H9 (cell line): ENCODE results near the gene RBFOX1. TPM values are rescaled to one million over a fixed set of nuclear protein-coding genes. Genes with fewer than 3 reads are reported as not detected.

Experiments used
- DNase-seq: peaks from one replicate; pipeline ENCODE4 v3.0.0-alpha.2; 2017
- H2AFZ ChIP-seq: one replicate; pipeline ENCODE4 v1.6.1; 2013; ENCODE audit warnings: mild to moderate bottlenecking, low read length, control low read depth, moderate library complexity
- H2AK5ac ChIP-seq: 2 replicates; pipeline ENCODE4 v1.6.1; 2013; ENCODE audit warnings: low read length, control low read depth, mixed read lengths; ENCODE audit not compliant: insufficient read length
- H2BK120ac ChIP-seq: one replicate; pipeline ENCODE4 v1.6.1; 2013; ENCODE audit warnings: low read depth, mild to moderate bottlenecking, low read length, control low read depth, inconsistent platforms; ENCODE audit not compliant: poor library complexity, severe bottlenecking
- H2BK12ac ChIP-seq: 2 replicates; pipeline ENCODE4 v1.6.1; 2013; ENCODE audit warnings: low read length, control low read depth, mixed read lengths, low read depth; ENCODE audit not compliant: insufficient read length
- H2BK15ac ChIP-seq: 2 replicates; pipeline ENCODE4 v1.6.1; 2013; ENCODE audit warnings: low read depth, low read length, control low read depth
- H2BK20ac ChIP-seq: one replicate; pipeline ENCODE4 v1.6.1; 2013; ENCODE audit warnings: low read depth, mild to moderate bottlenecking, low read length, control low read depth, inconsistent platforms; ENCODE audit not compliant: poor library complexity, severe bottlenecking
- H2BK5ac ChIP-seq: 2 replicates; pipeline ENCODE4 v1.6.1; 2013; ENCODE audit warnings: low read length, control low read depth, mixed read lengths; ENCODE audit not compliant: insufficient read length
- H3K14ac ChIP-seq: 2 replicates; pipeline ENCODE4 v1.6.1; 2013; ENCODE audit warnings: low read length, control low read depth; ENCODE audit not compliant: insufficient read depth
- H3K18ac ChIP-seq: 2 replicates; pipeline ENCODE4 v1.6.1; 2013; ENCODE audit warnings: low read depth, mild to moderate bottlenecking, mixed read lengths, low read length, control low read depth; ENCODE audit not compliant: insufficient read length
- H3K23ac ChIP-seq: 2 replicates; pipeline ENCODE4 v1.6.1; 2013; ENCODE audit warnings: low read length, control low read depth, mixed read lengths, low read depth; ENCODE audit not compliant: insufficient read length
- H3K23me2 ChIP-seq: 2 replicates; pipeline ENCODE4 v1.6.1; 2013; ENCODE audit warnings: low read depth, mild to moderate bottlenecking, mixed read lengths, low read length, control low read depth; ENCODE audit not compliant: insufficient read length, poor library complexity, severe bottlenecking
- H3K27ac ChIP-seq: 2 replicates; pipeline ENCODE4 v1.5.1; 2013; ENCODE audit warnings: low read length, control low read depth, mixed read lengths, low read depth; ENCODE audit not compliant: insufficient read length
- H3K27me3 ChIP-seq: 2 replicates; pipeline ENCODE4 v1.6.1; 2013; ENCODE audit warnings: low read length, control low read depth, inconsistent platforms; ENCODE audit not compliant: insufficient read depth
- H3K4ac ChIP-seq: 2 replicates; pipeline ENCODE4 v1.6.1; 2013; ENCODE audit warnings: low read depth, mild to moderate bottlenecking, control low read depth, inconsistent platforms, low read length, moderate library complexity
- H3K4me1 ChIP-seq: 2 replicates; pipeline ENCODE4 v1.6.1; 2013; ENCODE audit warnings: low read length, control low read depth, inconsistent platforms; ENCODE audit not compliant: insufficient read depth
- H3K4me2 ChIP-seq: 2 replicates; pipeline ENCODE4 v1.6.1; 2013; ENCODE audit warnings: low read length, control low read depth, mixed read lengths; ENCODE audit not compliant: insufficient read length, insufficient read depth
- H3K56ac ChIP-seq: 2 replicates; pipeline ENCODE4 v1.6.1; 2013; ENCODE audit warnings: low read depth, mild to moderate bottlenecking, mixed read lengths, low read length, control low read depth; ENCODE audit not compliant: insufficient read length
- H3K79me1 ChIP-seq: 2 replicates; pipeline ENCODE4 v1.6.1; 2013; ENCODE audit warnings: low read depth, mild to moderate bottlenecking, moderate library complexity, low read length, control low read depth, inconsistent platforms; ENCODE audit not compliant: insufficient read depth, poor library complexity, severe bottlenecking
- H3K79me2 ChIP-seq: 2 replicates; pipeline ENCODE4 v1.6.1; 2013; ENCODE audit warnings: low read length, control low read depth, inconsistent platforms; ENCODE audit not compliant: insufficient read depth
- H3K9ac ChIP-seq: 2 replicates; pipeline ENCODE4 v1.6.1; 2013; ENCODE audit warnings: low read length, control low read depth, mixed read lengths; ENCODE audit not compliant: insufficient read length; ENCODE audit errors: extremely low read depth
- H3K9me3 ChIP-seq: one replicate; pipeline ENCODE4 v1.6.1; 2013; ENCODE audit warnings: low read depth, low read length, inconsistent platforms; ENCODE audit not compliant: control insufficient read depth
- H3T11ph ChIP-seq: one replicate; pipeline ENCODE4 v1.6.1; 2013; ENCODE audit warnings: mild to moderate bottlenecking, low read length, control low read depth, inconsistent platforms
- H4K20me1 ChIP-seq: one replicate; pipeline ENCODE4 v1.6.1; 2013; ENCODE audit not compliant: control insufficient read depth, insufficient read length, insufficient read depth
- H4K5ac ChIP-seq: 2 replicates; pipeline ENCODE4 v1.6.1; 2013; ENCODE audit warnings: low read depth, mild to moderate bottlenecking, mixed read lengths, low read length, control low read depth; ENCODE audit not compliant: insufficient read length
- H4K8ac ChIP-seq: replicated peaks from 2 replicates; pipeline ENCODE4 v1.6.1; 2013; ENCODE audit warnings: low read length, control low read depth, mixed read lengths, low read depth; ENCODE audit not compliant: insufficient read length
- H4K91ac ChIP-seq: 2 replicates; pipeline ENCODE4 v1.6.1; 2013; ENCODE audit warnings: low read depth, mild to moderate bottlenecking, moderate library complexity, mixed read lengths, low read length, control low read depth; ENCODE audit not compliant: insufficient read length
- H3K27ac Mint-ChIP-seq, 3 experiments: 2 replicates in 2 of 3; 3 replicates in 1 of 3; pipeline ENCODE4 v1.8.0; 2020 to 2021; ENCODE audit warnings: mixed read lengths in 3 of 3, mild to moderate bottlenecking in 1 of 3, moderate library complexity in 1 of 3
- H3K27me3 Mint-ChIP-seq: 2 replicates; pipeline ENCODE4 v1.8.0; 2021; ENCODE audit warnings: low read depth, mild to moderate bottlenecking, moderate library complexity, mixed read lengths
- H3K36me3 Mint-ChIP-seq, 3 experiments: 2 replicates in 2 of 3; 3 replicates in 1 of 3; pipeline ENCODE4 v1.8.0; 2020 to 2021; ENCODE audit warnings: low read depth in 3 of 3, mixed read lengths in 3 of 3; ENCODE audit not compliant: insufficient read depth in 1 of 3
- H3K4me1 Mint-ChIP-seq, 2 experiments: 2 replicates each; pipeline ENCODE4 v1.8.0; 2020; ENCODE audit warnings: mixed read lengths in 2 of 2
- H3K4me3 Mint-ChIP-seq, 2 experiments: 2 replicates in 1 of 2; 3 replicates in 1 of 2; pipeline ENCODE4 v1.8.0; 2020 to 2021; ENCODE audit warnings: mild to moderate bottlenecking in 2 of 2, mixed read lengths in 2 of 2, moderate library complexity in 1 of 2
- H3K9me3 Mint-ChIP-seq, 2 experiments: 2 replicates in 1 of 2; 3 replicates in 1 of 2; pipeline ENCODE4 v1.8.0; 2020; ENCODE audit warnings: mild to moderate bottlenecking in 2 of 2, mixed read lengths in 2 of 2, moderate library complexity in 1 of 2
- WGBS: extraction: QIAGEN DNeasy Blood & Tissue Kit; methylation state at CpG from one replicate; pipeline ENCODE4 v1.1.7; 2013; ENCODE audit warnings: missing lambda C conversion rate, low lambda C conversion rate, mixed read lengths; ENCODE audit not compliant: insufficient read length; ENCODE audit errors: extremely low coverage; 5-methylcytosine and 5-hydroxymethylcytosine counted together
- total RNA-seq: library from RNA; stranded (reverse); gene quantifications from 2 replicates; pipeline ENCODE4 v1.2.1, GENCODE V29; 2021
- TF ChIP-seq, protein P1 (sequence below): fragments of 200-600 bp; sonication (generic); conservative IDR thresholded peaks from 3 replicates; pipeline ENCODE4 v1.8.0; 2021; ENCODE audit warnings: antibody characterized with exemption, mild to moderate bottlenecking

Gene RBFOX1
- total RNA-seq, 1 experiment from 2014 or later = 2.0 TPM

DNA sequence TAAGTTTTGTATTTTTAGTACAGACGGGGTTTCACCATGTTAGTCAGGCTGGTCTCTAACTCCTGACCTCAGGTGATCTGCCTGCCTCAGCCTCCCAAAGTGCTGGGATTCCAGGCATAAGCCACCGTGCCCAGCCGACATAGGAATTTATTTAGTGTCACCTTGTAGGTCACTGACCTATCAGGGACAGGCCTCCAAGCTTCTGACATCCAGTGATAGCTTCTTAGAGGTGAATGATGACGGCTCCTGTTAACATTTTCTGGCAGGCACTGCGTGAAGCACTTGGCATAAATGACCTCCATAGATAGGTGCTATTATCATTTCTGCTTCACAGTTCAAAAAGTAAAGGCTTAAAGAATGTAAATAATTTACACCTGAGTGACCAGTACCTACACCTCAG is 71.6 kb downstream of the RBFOX1 start:
- Histone ChIP-seq H2BK12ac (no peak overlapping the region), H3K4me2 (no peak overlapping the region), H3T11ph (no peak overlapping the region), H2BK20ac (no peak overlapping the region), H3K23ac (no peak overlapping the region), H4K20me1 (no peaks in the 10 kb centered on the region), H2AFZ (no peak overlapping the region), H3K23me2 (no peaks in the 10 kb centered on the region), H2BK15ac (no peak overlapping the region), H3K79me2 (no peaks in the 10 kb centered on the region), H2BK5ac (no peak overlapping the region), H4K5ac (no peak overlapping the region), H3K79me1 (no peaks in the 10 kb centered on the region), H4K8ac (no peak overlapping the region), H2BK120ac (no peak overlapping the region), H3K9me3 (no peaks in the 10 kb centered on the region), H3K56ac (no peak overlapping the region), H3K4me1 (no peaks in the 10 kb centered on the region), H3K27me3 (no peaks in the 10 kb centered on the region), H3K9ac (no peak overlapping the region), H3K14ac (no peak overlapping the region), H3K18ac (no peak overlapping the region), H4K91ac (no peak overlapping the region), H3K27ac (no peak overlapping the region), H2AK5ac (no peak overlapping the region), H3K4ac (no peak overlapping the region)
- H3K27me3 Mint-ChIP-seq = no peaks in the 10 kb centered on the region
- peaks cover 10 to 12% of the 10 kb centered on the region in 2 experiments for H3K4me1 Mint-ChIP-seq
- peaks cover 0 to 5% (median 2%) of the 10 kb centered on the region in 3 experiments; a peak in 2 of 7 replicates for H3K36me3 Mint-ChIP-seq
- no peak for DNase-seq
- no peak overlapping the region for H3K27ac Mint-ChIP-seq
- TF ChIP-seq, protein P1, sequence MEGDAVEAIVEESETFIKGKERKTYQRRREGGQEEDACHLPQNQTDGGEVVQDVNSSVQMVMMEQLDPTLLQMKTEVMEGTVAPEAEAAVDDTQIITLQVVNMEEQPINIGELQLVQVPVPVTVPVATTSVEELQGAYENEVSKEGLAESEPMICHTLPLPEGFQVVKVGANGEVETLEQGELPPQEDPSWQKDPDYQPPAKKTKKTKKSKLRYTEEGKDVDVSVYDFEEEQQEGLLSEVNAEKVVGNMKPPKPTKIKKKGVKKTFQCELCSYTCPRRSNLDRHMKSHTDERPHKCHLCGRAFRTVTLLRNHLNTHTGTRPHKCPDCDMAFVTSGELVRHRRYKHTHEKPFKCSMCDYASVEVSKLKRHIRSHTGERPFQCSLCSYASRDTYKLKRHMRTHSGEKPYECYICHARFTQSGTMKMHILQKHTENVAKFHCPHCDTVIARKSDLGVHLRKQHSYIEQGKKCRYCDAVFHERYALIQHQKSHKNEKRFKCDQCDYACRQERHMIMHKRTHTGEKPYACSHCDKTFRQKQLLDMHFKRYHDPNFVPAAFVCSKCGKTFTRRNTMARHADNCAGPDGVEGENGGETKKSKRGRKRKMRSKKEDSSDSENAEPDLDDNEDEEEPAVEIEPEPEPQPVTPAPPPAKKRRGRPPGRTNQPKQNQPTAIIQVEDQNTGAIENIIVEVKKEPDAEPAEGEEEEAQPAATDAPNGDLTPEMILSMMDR = no peak
- no peak overlapping the region for H3K4me3 Mint-ChIP-seq
- H3K9me3 Mint-ChIP-seq = peaks cover 0 to 4% of the 10 kb centered on the region in 2 experiments; a peak in 3 of 5 replicates
- WGBS = no CpG with 5 or more reads among the region's 5 CpGs
